Right ventricle myocardium superior (tissue), 1 donor: Measurements from ENCODE around the gene FIGLA. TPM values are rescaled to one million over a fixed set of nuclear protein-coding genes. Genes with fewer than 3 reads are reported as not detected.

Experiments
- ATAC-seq: fragments of 200-7000 bp; cut with Tn5 transposase; one replicate; pipeline ENCODE4 v1.9.1; 2020; ENCODE audit warnings: mild to moderate bottlenecking; ENCODE audit not compliant: poor library complexity
- DNase-seq: peaks from one replicate; pipeline ENCODE4 v3.0.0-alpha.2; 2020
- intact Hi-C: fragments of 100-400 bp; cut with DNase I; formaldehyde crosslinking; loops from one replicate; pipeline ENCODE4 v1.11.2; 2022
- total RNA-seq: library from RNA; stranded (reverse); fragmentation: NEBNext Ultra II Directional; extraction: Animal tissue kit (Norgen Biotek cat#: 25700); gene quantifications from one replicate; pipeline ENCODE4 v1.2.1, GENCODE V29; 2021
- donor health status: DM: no; HTN: yes; CAD: no; lungs with severe emphysema.

The FIGLA gene
- total RNA-seq, 1 donor from 2014 or later: not detected

GRCh38 chr2:70779911-70780545 lies 10.4 kb downstream of the FIGLA start:
- ATAC-seq: no peak
- intact Hi-C loops: loop anchor here (10.0 kb wide), 1 partner anchor 125 kb away; no protein-coding TSS in a partner anchor
- DNase-seq: no peak

DNA sequence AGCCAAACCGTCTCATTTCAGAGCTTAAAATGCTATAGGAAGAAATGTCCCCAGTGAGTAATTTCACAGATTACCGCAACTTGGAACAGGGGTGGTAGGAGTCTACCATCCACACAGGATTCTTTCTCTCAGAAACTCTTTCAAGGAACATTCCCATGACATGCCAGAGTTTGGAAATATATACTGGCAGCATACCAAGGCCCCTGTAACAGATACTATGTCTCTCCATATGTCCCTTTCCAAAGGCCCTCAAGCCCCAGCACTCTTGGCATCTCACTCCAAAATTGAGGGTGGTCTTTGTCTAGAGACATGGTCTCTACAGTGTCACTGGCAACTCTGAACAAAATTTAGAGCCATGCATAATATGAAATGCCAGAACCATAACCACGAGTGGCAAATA lies 11.0 kb downstream of the FIGLA start:
- intact Hi-C loops: no loop called here
- no peak for ATAC-seq
- no peak for DNase-seq

DNA sequence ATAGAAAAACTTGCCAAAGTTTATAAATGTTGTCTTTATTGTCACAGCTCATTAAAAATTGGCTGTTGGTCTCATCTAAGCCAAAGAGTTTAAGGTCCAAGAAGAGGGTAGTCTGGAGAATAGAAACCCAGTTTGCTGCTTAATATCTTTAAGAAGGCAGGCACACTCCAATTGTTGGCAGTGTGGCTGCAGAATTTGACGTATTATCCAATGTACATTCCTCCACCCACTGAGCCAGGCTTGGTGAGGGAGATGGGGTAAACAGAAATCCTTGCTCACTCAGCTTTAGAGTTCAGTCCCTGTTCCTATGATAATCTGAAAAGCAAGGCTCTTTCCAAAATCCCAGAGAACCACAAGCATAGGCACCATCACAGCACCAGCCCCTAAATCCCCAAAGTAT lies 11.8 kb downstream of the FIGLA start:
- DNase-seq (no peak), ATAC-seq (no peak)
- intact Hi-C loops: no loop called here

DNA sequence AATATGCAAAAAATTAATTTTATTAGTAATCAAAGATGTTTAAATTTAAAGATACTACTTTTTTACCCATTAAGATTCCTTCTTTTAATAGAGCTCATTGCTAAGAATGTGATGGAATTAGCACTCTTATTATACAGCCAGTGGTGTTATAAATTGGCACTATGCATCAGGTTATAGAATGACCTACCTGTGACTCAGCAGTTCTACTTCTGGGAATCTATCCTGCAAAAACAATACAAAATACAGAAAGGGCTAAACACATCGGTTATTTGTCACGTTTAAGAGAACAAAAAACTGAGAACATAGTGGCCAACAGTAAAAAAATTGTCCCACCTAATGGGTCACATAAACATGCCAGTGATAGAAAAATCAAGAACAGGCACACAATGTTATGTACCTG lies 13.0 kb downstream of the FIGLA start:
- no peak for ATAC-seq
- DNase-seq: no peak
- intact Hi-C loops: no loop called here

DNA sequence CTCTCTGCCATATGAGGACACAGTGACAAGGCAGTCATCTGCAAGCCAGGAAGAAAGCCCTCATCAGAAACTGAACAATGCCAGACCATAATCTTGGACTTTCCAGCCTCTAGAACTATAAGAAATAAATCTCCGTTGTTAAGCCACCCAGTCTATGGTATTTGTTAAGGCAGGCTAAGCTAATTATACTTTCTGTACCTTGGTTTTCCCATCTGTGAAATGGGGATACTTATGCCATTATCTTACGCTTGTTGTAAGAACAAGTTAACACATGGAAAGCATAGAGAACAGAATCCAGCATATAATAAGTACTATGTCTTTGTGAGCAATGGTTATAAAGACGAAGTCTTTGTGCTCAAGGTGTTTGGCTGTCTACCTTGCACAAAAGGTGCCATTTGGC lies 14.2 kb downstream of the FIGLA start:
- DNase-seq: no peak
- intact Hi-C loops: no loop called here
- ATAC-seq: no peak

- no peak for ATAC-seq
- intact Hi-C loops: no loop called here
- no peak for DNase-seq
These were observed 15.3 kb downstream of the FIGLA start for GRCh38 chr2:70775141-70775540.

- DNase-seq (no peak), ATAC-seq (no peak)
- intact Hi-C loops: no loop called here
These were observed 17.8 kb downstream of the FIGLA start for GRCh38 chr2:70772486-70773155.

- no peak for DNase-seq
- ATAC-seq: no peak
- intact Hi-C loops: no loop called here
These were observed 19.0 kb downstream of the FIGLA start for GRCh38 chr2:70771446-70771845.

- ATAC-seq: no peak
- intact Hi-C loops: no loop called here
- no peak for DNase-seq
These were observed 21.0 kb downstream of the FIGLA start for GRCh38 chr2:70769450-70769849.

GRCh38 chr2:70768590-70769085 lies 21.8 kb downstream of the FIGLA start:
- intact Hi-C loops: no loop called here
- DNase-seq (no peak), ATAC-seq (no peak)

- DNase-seq: peak; percentile 47
- intact Hi-C loops: no loop called here
- ATAC-seq: peak; percentile 69
These were observed 22.5 kb downstream of the FIGLA start, which contains the start of gene ADD2 for GRCh38 chr2:70767699-70768589. Gene ADD2, minus strand, starts transcription at chr2:70768200. Its CDS starts 61,792 bp downstream, at chr2:70706408.

DNA sequence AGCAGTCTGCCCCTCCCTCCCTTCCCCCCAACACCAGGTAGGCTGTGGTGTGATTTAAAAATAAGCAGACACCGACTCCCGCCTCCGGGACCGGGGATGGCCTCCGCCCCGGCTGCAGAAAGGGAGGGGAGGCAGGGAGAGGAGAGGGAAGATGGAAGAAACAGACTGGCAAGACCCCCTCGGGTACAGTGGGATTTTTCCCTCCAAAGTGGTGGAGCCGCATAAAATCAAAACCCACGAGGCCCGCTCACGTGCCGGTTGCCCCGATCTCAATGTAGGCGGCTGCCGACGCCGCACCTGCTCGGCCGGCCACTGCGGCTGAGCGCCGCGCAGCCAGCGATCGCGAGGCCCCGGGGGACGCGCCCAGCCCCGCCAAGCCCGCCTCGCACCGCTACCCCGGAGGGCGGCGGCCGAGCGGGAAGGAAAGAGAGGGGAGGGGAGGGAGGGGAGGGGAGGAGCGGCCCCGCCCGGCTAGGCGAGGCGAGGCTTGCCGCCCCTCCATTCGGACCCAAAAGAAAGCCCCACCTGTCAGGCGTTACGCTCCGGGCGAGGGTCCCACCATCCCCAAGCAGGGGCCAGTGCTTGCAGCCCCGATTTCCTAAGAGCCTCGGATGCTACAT lies 23.3 kb downstream of the FIGLA start:
- intact Hi-C loops: no loop called here
- DNase-seq (peak; percentile 37), ATAC-seq (no peak)

DNA sequence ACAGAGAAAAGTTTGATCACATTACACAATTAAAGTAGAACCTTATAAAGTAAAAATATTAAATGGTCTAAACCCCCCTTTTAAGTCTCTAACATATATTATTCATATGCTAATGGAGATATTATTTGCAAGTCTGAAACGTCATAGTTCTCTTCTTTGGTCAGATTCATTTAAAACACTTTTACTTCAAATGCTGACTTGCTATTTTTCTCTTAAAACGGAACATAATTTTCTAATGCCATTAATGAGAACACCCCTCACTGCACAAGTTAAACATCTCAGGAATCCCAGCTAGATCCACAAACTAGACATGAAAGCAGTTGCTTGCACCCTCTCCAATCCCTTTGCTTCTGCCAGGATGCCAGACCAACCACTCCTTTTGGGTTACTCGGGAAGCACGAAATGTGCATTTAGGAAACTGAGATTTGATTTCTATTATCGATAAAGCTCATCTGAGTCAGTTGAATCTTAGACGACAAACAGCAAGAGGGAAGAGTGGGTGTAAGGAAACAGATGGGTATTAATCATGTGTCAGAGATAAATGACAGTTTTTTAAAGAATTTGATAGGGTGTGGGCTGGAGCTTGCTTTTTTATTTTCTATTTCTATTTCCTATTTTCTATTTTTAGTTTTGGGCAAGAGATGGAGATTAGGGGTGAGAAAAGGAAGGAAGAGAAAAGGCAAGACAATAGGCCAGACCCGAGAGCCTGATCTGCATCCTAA lies 23.9 kb downstream of the FIGLA start:
- ATAC-seq (no peak), DNase-seq (no peak)
- intact Hi-C loops: no loop called here

GRCh38 chr2:70765507-70765906 lies 24.9 kb downstream of the FIGLA start:
- intact Hi-C loops: no loop called here
- DNase-seq (no peak), ATAC-seq (no peak)

GRCh38 chr2:70759446-70759845 lies 31.0 kb downstream of the FIGLA start:
- ATAC-seq: no peak
- intact Hi-C loops: no loop called here

DNA sequence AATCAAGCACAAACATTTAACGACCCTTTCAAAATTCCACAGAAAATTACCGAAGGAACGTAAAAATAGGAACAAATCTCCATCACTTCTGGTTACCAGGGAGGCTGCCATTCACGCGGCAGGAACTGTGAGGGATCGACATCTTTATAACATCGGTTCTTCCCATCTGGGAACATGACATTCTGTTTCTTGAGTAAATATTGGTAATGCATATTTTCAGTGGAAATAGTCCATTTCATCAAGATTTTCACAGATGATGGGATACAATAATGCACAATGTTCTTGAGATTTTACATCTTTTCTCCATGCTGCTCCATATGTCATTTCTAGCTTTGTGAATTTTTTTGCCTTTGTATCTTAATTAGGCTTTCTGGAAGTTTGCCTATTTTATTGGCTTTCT lies 32.5 kb downstream of the FIGLA start:
- intact Hi-C loops: no loop called here
- DNase-seq: no peak
- no peak for ATAC-seq

More at GRCh38 chr2:70759446-70759845, 31.0 kb downstream of the FIGLA start:
- DNase-seq: no peak

DNA sequence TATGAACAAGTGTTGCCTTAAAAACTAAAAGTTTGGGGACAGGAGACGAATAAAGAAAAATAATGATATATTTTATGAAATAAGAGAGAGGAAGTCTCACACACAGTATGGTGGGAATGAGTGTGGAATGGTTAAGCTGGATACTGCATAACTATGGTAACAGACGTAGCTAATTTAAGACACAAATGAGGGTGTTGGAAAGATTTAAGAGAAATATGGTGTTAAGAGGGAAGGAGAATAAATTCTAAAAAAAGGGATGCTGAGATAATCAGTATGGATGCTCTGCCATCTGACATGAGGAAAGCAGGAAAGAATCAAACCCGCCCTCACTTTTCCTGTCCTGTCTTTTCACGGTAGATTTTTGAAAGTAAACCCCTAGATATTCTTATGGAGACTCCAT lies 33.1 kb downstream of the FIGLA start:
- DNase-seq (no peak), ATAC-seq (no peak)
- intact Hi-C loops: no loop called here

DNA sequence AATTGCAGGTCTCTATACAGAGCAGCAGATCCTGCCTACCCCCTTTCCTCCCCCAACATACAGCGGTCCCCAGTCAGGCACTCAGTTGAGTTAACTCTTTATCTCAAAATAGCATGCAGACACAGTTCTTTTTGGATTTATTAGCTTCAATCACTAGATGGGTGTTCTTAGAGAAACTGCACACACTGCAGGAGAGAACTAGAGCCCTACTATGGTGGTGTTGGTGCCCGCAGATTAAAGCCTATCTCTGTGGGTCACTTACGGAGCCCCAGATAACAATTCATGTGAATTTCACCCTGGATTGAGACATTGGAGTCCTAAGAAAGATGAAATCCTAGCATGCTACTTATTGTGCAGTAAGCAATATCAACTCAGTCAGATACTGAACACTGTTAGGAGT lies 34.3 kb downstream of the FIGLA start:
- DNase-seq (no peak), ATAC-seq (no peak)
- intact Hi-C loops: no loop called here
